H1 (cell line): ENCODE measurements around the gene KRT78. TPM values are rescaled to one million over a fixed set of nuclear protein-coding genes. Genes with fewer than 3 reads are reported as not detected.

Experiments used
- CTCF ChIA-PET: fragments of 300-600 bp; sonication (Branson Sonifier 250); formaldehyde crosslinking; loops from one replicate; lab custom pipeline; 2021; ENCODE audit not compliant: partially characterized antibody; lab: Charles Lee
- POLR2A ChIA-PET: fragments of 300-600 bp; sonication (Branson Sonifier 250); formaldehyde crosslinking; loops from one replicate; lab custom pipeline; 2021; ENCODE audit warnings: inconsistent platforms; ENCODE audit not compliant: partially characterized antibody; lab: Charles Lee
- DNase-seq, 2 experiments: peaks; one replicate each; pipeline versions ENCODE4 v3.0.0 to v3.0.0-alpha.2; 2010 to 2022; ENCODE audit warnings: low spot score in 2 of 2, low read depth in 1 of 2, mixed read lengths in 1 of 2
- FAIRE-seq: peaks from 2 replicates; lab custom pipeline; 2011; peaks lifted over from hg19 to GRCh38; lab: Jason Lieb, UNC
- H2AFZ ChIP-seq: 2 replicates; pipeline ENCODE4 v1.8.1; 2012; ENCODE audit warnings: low read length, inconsistent platforms
- H2AK5ac ChIP-seq: 2 replicates; pipeline ENCODE4 v1.6.1; 2013; ENCODE audit warnings: low read depth, low read length
- H2BK120ac ChIP-seq: replicated peaks from 2 replicates; pipeline ENCODE3; 2013; ENCODE audit warnings: low read depth, low read length, inconsistent platforms
- H2BK12ac ChIP-seq: 2 replicates; pipeline ENCODE4 v1.6.1; 2013; ENCODE audit warnings: low read depth, low read length
- H2BK15ac ChIP-seq: 2 replicates; pipeline ENCODE4 v1.6.1; 2013; ENCODE audit warnings: low read length
- H2BK20ac ChIP-seq: 2 replicates; pipeline ENCODE4 v1.6.1; 2013; ENCODE audit warnings: low read length
- H2BK5ac ChIP-seq: 2 replicates; pipeline ENCODE4 v1.6.1; 2013; ENCODE audit warnings: low read depth, low read length
- H3K14ac ChIP-seq: 2 replicates; pipeline ENCODE4 v1.6.1; 2013; ENCODE audit warnings: inconsistent platforms; ENCODE audit not compliant: insufficient read length
- H3K18ac ChIP-seq: 2 replicates; pipeline ENCODE4 v1.6.1; 2013; ENCODE audit warnings: low read length; ENCODE audit errors: extremely low read depth
- H3K23ac ChIP-seq: 2 replicates; pipeline ENCODE4 v1.6.1; 2013; ENCODE audit warnings: inconsistent platforms; ENCODE audit not compliant: insufficient read length
- H3K23me2 ChIP-seq: 2 replicates; pipeline ENCODE4 v1.6.1; 2013; ENCODE audit warnings: low read depth, low read length
- H3K27ac ChIP-seq: 2 replicates; pipeline ENCODE4 v1.6.1; 2011; ENCODE audit warnings: low read depth, low read length, inconsistent platforms
- H3K27me3 ChIP-seq, 4 experiments: replicated peaks in 1 of 4; 1 replicate in 1 of 4; 2 replicates in 3 of 4; pipeline versions ENCODE4 v1.6.1 to v1.8.1; 2011 to 2013; ENCODE audit warnings: low read length in 3 of 4, mild to moderate bottlenecking in 3 of 4, inconsistent platforms in 2 of 4, mixed read lengths in 2 of 4, moderate library complexity in 1 of 4; ENCODE audit not compliant: control insufficient read depth in 3 of 4, insufficient read depth in 3 of 4; ENCODE audit errors: extremely low read depth in 1 of 4
- H3K36me3 ChIP-seq, 4 experiments: 2 replicates each; pipeline versions ENCODE4 v1.6.1 to v1.8.1; 2011 to 2013; ENCODE audit warnings: mild to moderate bottlenecking in 4 of 4, low read length in 3 of 4, moderate library complexity in 2 of 4, control low read depth in 1 of 4, inconsistent platforms in 1 of 4; ENCODE audit not compliant: insufficient read depth in 4 of 4, control insufficient read depth in 2 of 4
- H3K4ac ChIP-seq: replicated peaks from 2 replicates; pipeline ENCODE3; 2013; ENCODE audit warnings: low read length, low read depth, mixed read lengths, inconsistent platforms; ENCODE audit not compliant: insufficient read length
- H3K4me1 ChIP-seq, 4 experiments: replicated peaks in 1 of 4; 1 replicate in 1 of 4; 2 replicates in 3 of 4; pipeline versions ENCODE4 v1.6.1 to v1.8.1; 2011 to 2013; ENCODE audit warnings: low read length in 3 of 4, inconsistent platforms in 2 of 4, mixed read lengths in 1 of 4; ENCODE audit not compliant: insufficient read depth in 4 of 4, control insufficient read depth in 3 of 4
- H3K4me2 ChIP-seq, 2 experiments: 2 replicates each; pipeline versions ENCODE4 v1.6.1 to v1.8.1; 2011 to 2013; ENCODE audit warnings: low read depth in 2 of 2, low read length in 2 of 2, control low read depth in 1 of 2, inconsistent platforms in 1 of 2, mild to moderate bottlenecking in 1 of 2; ENCODE audit not compliant: insufficient read depth in 1 of 2
- H3K4me3 ChIP-seq, 4 experiments: fragments of 200-600, 300-600 bp in 1 of 4; sonication (generic), shearing (Covaris generic), sonication (Bioruptor Twin) in 1 of 4; 2 replicates each; pipeline versions ENCODE4 v1.5.1 to v1.8.1; 2011 to 2016; ENCODE audit warnings: low read length in 4 of 4, low read depth in 3 of 4, control low read depth in 2 of 4, inconsistent platforms in 2 of 4, mild to moderate bottlenecking in 2 of 4, mixed read lengths in 1 of 4, moderate library complexity in 1 of 4; ENCODE audit not compliant: insufficient read depth in 2 of 4; ENCODE audit errors: extremely low read depth in 1 of 4
- H3K56ac ChIP-seq: replicated peaks from 2 replicates; pipeline ENCODE3; 2013; ENCODE audit warnings: low read depth, mild to moderate bottlenecking, mixed read lengths, low read length, inconsistent platforms; ENCODE audit not compliant: insufficient read length
- H3K79me1 ChIP-seq: 2 replicates; pipeline ENCODE4 v1.6.1; 2013; ENCODE audit warnings: low read depth, low read length, control low read depth
- H3K79me2 ChIP-seq, 2 experiments: 2 replicates each; pipeline versions ENCODE4 v1.6.1 to v1.8.1; 2012 to 2013; ENCODE audit warnings: low read length in 2 of 2, mild to moderate bottlenecking in 2 of 2, inconsistent platforms in 1 of 2; ENCODE audit not compliant: insufficient read depth in 2 of 2, control insufficient read depth in 1 of 2
- H3K9ac ChIP-seq, 4 experiments: replicated peaks in 1 of 4; 1 replicate in 1 of 4; 2 replicates in 3 of 4; pipeline versions ENCODE4 v1.6.1 to v1.8.1; 2011 to 2013; ENCODE audit warnings: low read depth in 3 of 4, low read length in 3 of 4, control low read depth in 2 of 4, mild to moderate bottlenecking in 2 of 4, moderate library complexity in 2 of 4, inconsistent platforms in 1 of 4; ENCODE audit errors: extremely low read depth in 1 of 4
- H3K9me3 ChIP-seq, 2 experiments: 2 replicates each; pipeline versions ENCODE4 v1.6.1 to v1.8.1; 2012 to 2013; ENCODE audit warnings: mild to moderate bottlenecking in 2 of 2, moderate library complexity in 2 of 2, control low read depth in 1 of 2, inconsistent platforms in 1 of 2, low read depth in 1 of 2, low read length in 1 of 2, mixed read lengths in 1 of 2; ENCODE audit not compliant: insufficient read depth in 2 of 2
- H4K20me1 ChIP-seq, 2 experiments: replicated peaks in 1 of 2; 2 replicates each; pipeline versions ENCODE3 to v1.8.1; 2011 to 2013; ENCODE audit warnings: inconsistent platforms in 2 of 2, low read length in 2 of 2, mild to moderate bottlenecking in 1 of 2; ENCODE audit not compliant: insufficient read depth in 2 of 2, control insufficient read depth in 1 of 2
- H4K5ac ChIP-seq: 2 replicates; pipeline ENCODE4 v1.6.1; 2013; ENCODE audit warnings: low read length, low read depth, mixed read lengths, inconsistent platforms; ENCODE audit not compliant: insufficient read length
- H4K8ac ChIP-seq: 2 replicates; pipeline ENCODE4 v1.8.0; 2013; ENCODE audit warnings: mild to moderate bottlenecking, moderate library complexity, low read length, inconsistent platforms; ENCODE audit not compliant: insufficient read depth; ENCODE audit errors: extremely low read depth
- H4K91ac ChIP-seq: replicated peaks from 2 replicates; pipeline ENCODE3; 2013; ENCODE audit warnings: low read length, mixed read lengths, inconsistent platforms; ENCODE audit not compliant: insufficient read length
- ASH2L ChIP-seq: fragments of 200-600, 300-600 bp; sonication (generic); IDR thresholded peaks from one replicate; pipeline ENCODE4 v1.7.1; 2017; ENCODE audit warnings: low read length
- ATF3 ChIP-seq: IDR thresholded peaks from 2 replicates; pipeline ENCODE4 v1.6.1; 2011; ENCODE audit warnings: low read depth, mild to moderate bottlenecking, low read length; ENCODE audit not compliant: insufficient read depth
- BACH1 ChIP-seq: IDR thresholded peaks from 2 replicates; pipeline ENCODE4 v1.6.1; 2012; ENCODE audit warnings: low read length, improper control_type of control experiment
- EZH2 ChIP-seq: fragments of 200-600 bp; sonication (generic); IDR thresholded peaks from 2 replicates; pipeline ENCODE4 v1.7.1; 2012; ENCODE audit warnings: low read depth, mild to moderate bottlenecking, moderate library complexity, low read length, inconsistent platforms; ENCODE audit not compliant: severe bottlenecking
- JUN ChIP-seq: IDR thresholded peaks from 2 replicates; pipeline ENCODE4 v1.6.1; 2011; ENCODE audit warnings: low read depth, mild to moderate bottlenecking, improper control_type of control experiment, low read length
- KDM1A ChIP-seq: fragments of 200-600, 300-600 bp; sonication (generic); IDR thresholded peaks from 2 replicates; pipeline ENCODE4 v1.7.1; 2016; ENCODE audit warnings: mild to moderate bottlenecking, low read length, borderline replicate concordance
- KDM5A ChIP-seq: fragments of 200-600 bp; IDR thresholded peaks from 2 replicates; pipeline ENCODE4 v1.7.1; 2012; ENCODE audit warnings: mild to moderate bottlenecking, low read length, inconsistent platforms, mixed read lengths
- MAFK ChIP-seq: IDR thresholded peaks from 2 replicates; pipeline ENCODE4 v1.6.1; 2012; ENCODE audit warnings: low read depth, mild to moderate bottlenecking, improper control_type of control experiment, low read length
- POLR2A ChIP-seq, 2 experiments: IDR thresholded peaks; 1 replicate in 1 of 2; 2 replicates in 1 of 2; pipeline ENCODE4 v1.6.1; 2011; ENCODE audit warnings: low read depth in 2 of 2, low read length in 2 of 2, mild to moderate bottlenecking in 2 of 2; ENCODE audit errors: control extremely low read depth in 1 of 2
- POLR2AphosphoS5 ChIP-seq: IDR thresholded peaks from 2 replicates; pipeline ENCODE4 v1.6.1; 2011; ENCODE audit warnings: low read depth, low read length
- SIRT6 ChIP-seq: IDR thresholded peaks from one replicate; pipeline ENCODE4 v1.7.1; 2012; ENCODE audit warnings: low read length, inconsistent platforms
- SP2 ChIP-seq: IDR thresholded peaks from 2 replicates; pipeline ENCODE4 v1.6.1; 2012; ENCODE audit warnings: mild to moderate bottlenecking, low read length, inconsistent platforms
- SRF ChIP-seq: IDR thresholded peaks from 2 replicates; pipeline ENCODE4 v1.6.1; 2011; ENCODE audit warnings: mild to moderate bottlenecking, low read depth, low read length, moderate library complexity
- YY1 ChIP-seq: IDR thresholded peaks from 2 replicates; pipeline ENCODE4 v1.6.1; 2011; ENCODE audit warnings: low read depth, mild to moderate bottlenecking, low read length
- ZNF274 ChIP-seq: IDR thresholded peaks from 2 replicates; pipeline ENCODE4 v1.7.0; 2012; ENCODE audit warnings: low read length, borderline replicate concordance; ENCODE audit errors: extremely low read depth
- WGBS, 2 experiments: shearing (Covaris generic) in 1 of 2; methylation state at CpG; one replicate each; pipeline versions ENCODE4 v1.1.6 to v1.1.7; 2013 to 2015; ENCODE audit warnings: low lambda C conversion rate in 2 of 2, mixed read lengths in 2 of 2, inconsistent platforms in 1 of 2, low coverage in 1 of 2, missing lambda C conversion rate in 1 of 2; ENCODE audit not compliant: insufficient replicate concordance in 2 of 2, insufficient coverage in 1 of 2, insufficient read length in 1 of 2; ENCODE audit errors: extremely low coverage in 1 of 2, missing lambda C conversion rate in 1 of 2; 5-methylcytosine and 5-hydroxymethylcytosine counted together
- polyA plus RNA-seq, 7 experiments: library from polyadenylated mRNA; depleted of rRNA in 3 of 7; stranded (reverse) in 5 of 7; unstranded in 2 of 7; fragments of >200 nt in 5 of 7; fragments of 200-250 nt in 2 of 7; gene quantifications; 1 replicate in 5 of 7; 2 replicates in 1 of 7; 4 replicates in 1 of 7; pipeline versions ENCODE4 v1.2.1 to v1.2.3, GENCODE V29; 2011 to 2013; ENCODE audit warnings: missing spikeins in 2 of 7, mixed read lengths in 2 of 7
- total RNA-seq: library from RNA; stranded (reverse); fragmentation: NEBNext Ultra II Directional; extraction: Animal tissue kit (Norgen Biotek cat#: 25700); gene quantifications from 2 replicates; pipeline ENCODE4 v1.2.1, GENCODE V29; 2021

KRT78 gene
- total and polyA plus RNA-seq, 2 of the 8 experiments (the other 6 are each of a cell fraction or from before 2014, with no cell fraction given) = not detected

- Histone ChIP-seq H3K4me2 (no peak overlapping the region), H2BK120ac (no peak overlapping the region), H3K79me1 (no peaks in the 10 kb centered on the region), H3K27me3 (no peaks in the 10 kb centered on the region), H3K9ac (no peak overlapping the region), H2BK20ac (no peak overlapping the region), H2BK12ac (no peak overlapping the region), H3K23ac (no peak overlapping the region), H3K23me2 (no peaks in the 10 kb centered on the region), H4K8ac (no peak overlapping the region), H3K56ac (no peak overlapping the region), H3K4ac (no peak overlapping the region), H3K27ac (no peak overlapping the region), H4K91ac (no peak overlapping the region), H3K18ac (no peak overlapping the region), H4K20me1 (no peaks in the 10 kb centered on the region), H3K4me1 (no peaks in the 10 kb centered on the region), H3K36me3 (no peaks in the 10 kb centered on the region), H2AK5ac (no peak overlapping the region), H2BK5ac (no peak overlapping the region), H4K5ac (no peak overlapping the region), H3K4me3 (no peak overlapping the region), H2AFZ (no peak overlapping the region), H3K9me3 (no peaks in the 10 kb centered on the region; a peak in 1 of 4 replicates), H3K14ac (no peak overlapping the region), H2BK15ac (no peak overlapping the region), H3K79me2 (no peaks in the 10 kb centered on the region)
- POLR2A ChIA-PET = no interaction called here
- CTCF ChIA-PET = interaction anchor here (0.7 to 1.4 kb wide), 2 partner anchors 19 to 134 kb away, joined by 5 to 7 read pairs; no protein-coding TSS in a partner anchor
- DNase-seq (no peak), FAIRE-seq (no peak)
- 92% methylated on average over 8 of the region's 8 CpGs; no CpG with 5 or more reads in 1 of the 2 experiments for WGBS, 2 experiments
- no peak for TF ChIP-seq KDM1A
- no peak for TF ChIP-seq ASH2L
- TF ChIP-seq MAFK = no peak
- TF ChIP-seq ZNF274 = no peak
- no peak for TF ChIP-seq SP2
- no peak for TF ChIP-seq SIRT6
- TF ChIP-seq KDM5A = no peak
- TF ChIP-seq SRF = no peak
- no peak for TF ChIP-seq POLR2AphosphoS5
- no peak for TF ChIP-seq BACH1
- TF ChIP-seq ATF3 = no peak
- no peak for TF ChIP-seq POLR2A (IDR thresholded peaks at IDR 0.05; ENCODE audit: control extremely low read depth in 1 of 2, low read depth in 2 of 2, low read length in 2 of 2)
- TF ChIP-seq YY1 = no peak
- TF ChIP-seq EZH2 = no peak
- no peak for TF ChIP-seq JUN
These were observed 2.3 kb downstream of the KRT78 start for GRCh38 chr12:52846356-52846970.
